GM19099 (cell line): Measurements from ENCODE around the gene C6orf132.

ENCODE experiments used
- POLR2A ChIP-seq: IDR thresholded peaks from 3 replicates; pipeline ENCODE4 v1.6.1; 2011; ENCODE audit warnings: low read depth; ENCODE audit not compliant: insufficient read length; ENCODE audit errors: extremely low read depth

Gene C6orf132

DNA sequence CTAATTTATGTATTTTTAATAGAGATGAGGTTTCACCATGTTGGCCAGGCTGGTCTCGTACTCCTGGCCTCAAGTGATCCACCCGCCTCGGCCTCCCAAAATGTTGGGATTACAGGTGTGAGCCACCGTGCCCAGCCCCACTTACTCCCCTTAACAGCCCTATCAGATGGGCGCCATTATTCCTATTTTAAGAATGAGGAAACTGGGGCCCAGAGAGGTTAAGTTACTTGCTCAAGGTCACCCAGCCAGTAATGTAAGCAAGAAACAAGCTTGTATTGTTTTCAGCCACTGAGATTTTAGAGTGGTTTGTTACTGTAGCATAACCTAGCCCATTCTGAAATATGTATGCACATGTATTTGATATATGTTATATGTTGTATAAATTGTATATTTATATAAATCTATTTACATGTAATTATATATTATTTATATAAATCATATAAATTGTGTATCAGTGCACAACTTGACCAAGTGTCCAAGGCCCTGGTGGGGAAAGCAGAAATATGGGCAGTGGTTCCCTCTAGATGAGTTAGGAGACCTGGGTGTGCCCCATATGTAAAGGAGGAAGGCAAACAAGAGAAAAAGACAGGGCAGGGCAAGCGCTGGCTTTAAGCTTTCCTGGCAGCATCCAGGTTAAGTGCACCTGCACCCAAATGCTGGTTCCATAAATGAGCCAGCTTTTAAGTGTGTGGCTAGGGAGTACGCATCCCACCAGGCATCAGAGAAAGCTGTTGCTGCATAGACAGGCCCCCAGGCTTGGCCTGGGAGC is 29.6 kb upstream of the C6orf132 start:
- TF ChIP-seq POLR2A = no peak

DNA sequence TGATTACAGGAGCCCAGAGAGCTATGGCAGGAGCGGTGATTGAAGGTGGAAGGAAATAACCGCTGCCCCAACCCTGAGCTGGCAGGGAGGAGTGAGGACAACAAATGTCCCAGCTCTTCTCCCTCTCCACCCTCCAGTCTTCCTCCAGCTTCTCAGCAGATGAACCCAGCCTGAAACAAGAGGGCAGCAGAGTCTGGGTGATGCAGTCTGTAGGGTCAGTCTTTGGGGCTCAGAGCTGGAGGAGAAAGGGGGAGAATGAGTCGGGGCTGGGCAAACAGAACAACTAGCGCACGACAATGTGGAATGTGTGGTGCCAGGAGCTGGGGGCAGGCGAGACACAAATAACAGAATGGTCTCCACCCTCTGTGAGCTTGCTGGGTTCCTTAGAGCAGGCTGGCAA is 26.2 kb upstream of the C6orf132 start:
- TF ChIP-seq POLR2A = no peak

DNA sequence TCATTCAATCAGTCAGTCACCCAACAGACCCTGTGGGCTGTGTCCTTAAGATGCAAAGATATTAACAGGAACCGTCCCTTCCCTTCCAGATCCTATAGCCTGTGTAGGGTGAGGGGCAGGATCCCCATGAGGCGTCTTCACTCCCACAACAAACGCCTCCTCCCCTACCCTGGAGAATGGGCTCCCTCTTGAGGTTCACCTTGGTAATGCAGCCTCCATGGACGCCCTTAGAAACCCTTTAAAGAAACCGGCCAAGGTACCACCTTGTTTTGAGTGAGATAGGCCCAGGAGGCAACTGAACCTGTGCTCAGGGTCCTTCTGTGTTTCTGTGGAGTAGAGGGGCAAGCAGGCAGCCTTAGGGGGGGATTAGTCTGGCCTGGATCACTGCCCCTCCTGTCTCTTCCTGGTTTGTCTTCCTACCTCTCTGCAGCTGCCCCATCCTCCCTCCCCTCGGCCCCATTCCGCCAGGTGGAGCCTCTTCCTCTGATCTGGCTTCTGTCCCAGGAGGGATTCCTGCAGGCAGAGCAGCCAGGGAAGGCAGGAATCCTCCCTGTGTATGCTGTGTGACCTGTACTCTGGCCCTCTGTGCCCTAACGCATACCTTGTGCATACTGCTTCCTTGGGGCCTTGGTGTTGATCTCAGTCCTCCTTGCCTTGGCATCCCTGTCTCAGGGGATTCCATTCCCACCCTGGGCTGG is 24.2 kb upstream of the C6orf132 start:
- no peak for TF ChIP-seq POLR2A

DNA sequence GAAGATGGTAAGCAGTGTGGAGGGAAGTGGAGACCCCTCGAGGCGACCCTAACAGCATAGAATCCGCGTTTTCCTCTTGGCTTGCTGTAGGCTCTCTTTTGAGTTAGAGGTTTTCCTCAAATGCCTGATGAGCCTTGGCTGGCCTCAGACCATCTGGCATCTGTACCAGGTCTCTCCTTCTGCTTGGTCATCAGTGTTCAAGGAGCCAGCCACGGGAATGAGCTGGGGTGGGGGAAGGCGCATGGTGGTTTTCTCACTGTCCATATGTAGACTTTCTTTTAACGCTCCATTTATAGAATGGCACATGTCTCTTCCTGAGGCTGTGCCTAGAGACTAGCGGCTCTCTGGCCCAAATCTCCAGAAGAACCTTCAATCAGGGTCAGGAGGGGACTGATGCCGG is 22.6 kb upstream of the C6orf132 start:
- TF ChIP-seq POLR2A = no peak

DNA sequence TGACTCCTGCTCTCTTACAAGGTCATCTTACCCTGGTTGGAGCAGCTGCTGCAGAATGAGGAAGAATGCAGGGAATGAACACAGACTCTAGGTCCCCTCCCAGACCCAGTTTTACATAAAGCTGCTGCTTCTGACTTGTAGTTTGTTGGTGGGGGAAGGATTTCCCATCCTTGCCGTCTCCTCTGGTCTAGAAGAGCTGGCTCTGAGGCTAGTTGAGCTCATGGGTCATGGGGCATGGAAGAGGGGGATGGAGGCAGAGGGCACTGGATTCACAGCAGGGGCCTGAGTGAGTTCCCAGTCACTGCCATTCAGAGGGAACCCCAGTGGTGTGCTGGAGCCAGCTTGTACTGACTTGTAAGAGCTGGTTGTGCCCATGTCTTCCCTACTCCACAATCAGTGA is 21.6 kb upstream of the C6orf132 start:
- no peak for TF ChIP-seq POLR2A

DNA sequence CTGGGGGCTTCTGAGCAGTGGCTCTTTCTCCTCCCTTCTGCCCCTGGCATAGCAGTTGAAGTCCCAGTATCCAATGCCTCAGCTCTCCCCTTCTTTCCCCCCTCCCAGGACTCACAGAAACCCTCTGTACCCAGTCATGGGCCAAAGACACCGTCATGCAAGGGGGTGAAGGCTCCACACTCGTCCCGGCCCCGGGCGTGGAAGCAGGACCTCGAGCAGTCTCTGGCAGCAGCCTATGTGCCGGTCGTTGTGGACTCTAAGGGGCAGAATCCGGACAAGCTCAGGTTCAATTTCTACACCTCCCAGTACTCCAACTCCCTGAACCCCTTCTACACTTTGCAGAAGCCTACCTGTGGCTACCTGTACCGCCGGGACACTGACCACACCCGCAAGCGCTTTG is 20.4 kb upstream of the C6orf132 start:
- no peak for TF ChIP-seq POLR2A

DNA sequence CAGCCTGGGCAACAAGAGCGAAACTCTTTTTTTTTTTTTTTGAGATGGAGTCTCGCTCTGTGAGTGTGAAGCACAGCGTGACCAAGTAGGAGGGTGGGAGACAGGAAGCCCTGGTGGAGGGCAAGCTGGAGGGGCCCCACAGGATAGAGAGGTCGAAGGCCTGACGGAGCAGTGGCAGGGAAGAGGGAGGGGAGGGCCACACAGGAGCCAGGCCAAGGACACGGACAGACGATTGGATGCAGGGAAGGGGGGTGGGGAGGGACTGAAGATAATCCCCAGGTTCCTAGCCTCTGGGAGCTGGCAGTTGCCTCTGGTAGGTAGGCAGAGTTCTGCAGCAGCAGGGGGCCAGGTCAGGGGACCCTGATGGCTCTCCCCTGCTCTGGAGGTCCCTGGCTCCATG is 20.0 kb upstream of the C6orf132 start:
- TF ChIP-seq POLR2A = no peak

DNA sequence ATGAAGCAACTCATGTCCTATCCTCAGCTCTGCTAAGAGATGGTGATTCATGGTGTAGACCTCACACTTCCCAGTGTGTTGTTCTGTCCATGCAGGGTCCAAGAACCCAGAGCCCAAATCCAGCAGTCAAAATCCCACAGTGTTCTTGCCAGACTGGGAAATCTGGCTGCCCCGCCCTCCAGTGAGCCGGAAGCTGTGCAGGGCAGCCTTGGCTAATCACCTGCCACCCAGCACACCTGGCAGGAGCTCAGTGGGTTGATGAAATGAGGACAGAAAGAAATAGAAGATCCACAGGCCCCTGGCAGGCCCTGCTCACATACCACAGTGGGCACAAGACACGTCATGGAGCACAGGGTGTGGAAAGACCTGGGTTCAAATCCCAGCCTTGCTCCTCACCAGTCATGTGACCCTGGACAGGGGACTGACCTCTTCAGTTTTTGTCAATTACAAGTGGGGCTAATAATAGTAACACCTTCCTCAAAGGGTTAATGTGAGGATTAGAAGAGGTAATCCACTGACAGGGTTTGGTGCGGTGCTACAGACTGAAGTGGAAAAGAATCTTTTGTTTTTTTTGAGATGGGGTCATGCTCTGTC is 17.1 kb upstream of the C6orf132 start:
- no peak for TF ChIP-seq POLR2A

DNA sequence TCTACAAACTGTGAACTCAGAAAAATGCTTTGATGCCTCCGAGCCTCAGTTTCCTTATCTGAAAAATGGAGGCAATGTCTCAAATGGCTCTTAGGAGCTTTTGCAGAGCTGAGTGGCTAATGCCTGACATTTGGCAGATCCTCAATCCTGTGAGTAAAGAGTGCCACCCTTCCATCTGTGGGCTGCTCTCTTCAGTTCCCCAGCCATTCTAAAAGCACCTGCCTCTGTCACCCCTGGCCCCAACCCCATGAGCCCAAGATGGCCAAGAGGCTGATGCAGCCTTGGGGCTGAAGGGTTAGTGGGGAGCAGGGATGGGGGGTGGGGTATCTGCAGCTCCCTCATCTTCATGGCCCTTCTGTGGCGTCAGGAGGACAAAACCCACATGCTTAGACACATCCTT is 16.2 kb upstream of the C6orf132 start:
- no peak for TF ChIP-seq POLR2A

DNA sequence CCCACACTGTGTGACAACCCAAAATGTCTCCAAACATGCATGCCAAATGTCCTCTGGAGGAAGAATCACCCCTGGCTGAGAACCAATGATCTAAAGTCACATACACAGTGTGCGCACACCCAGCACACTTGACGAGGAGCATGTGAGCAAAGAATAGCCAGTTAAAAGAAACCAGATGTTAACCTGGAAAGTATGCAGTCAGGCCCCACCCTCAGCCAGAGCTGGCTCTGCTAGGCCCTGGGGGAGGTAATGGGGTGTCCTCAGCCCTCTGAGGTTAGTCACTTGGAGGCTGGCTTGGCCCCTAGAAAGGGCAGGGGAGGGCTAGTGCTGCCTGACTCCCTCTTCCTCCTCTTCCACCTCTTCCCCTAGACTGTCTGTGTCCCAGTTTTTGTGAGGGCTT is 15.6 kb upstream of the C6orf132 start:
- no peak for TF ChIP-seq POLR2A

DNA sequence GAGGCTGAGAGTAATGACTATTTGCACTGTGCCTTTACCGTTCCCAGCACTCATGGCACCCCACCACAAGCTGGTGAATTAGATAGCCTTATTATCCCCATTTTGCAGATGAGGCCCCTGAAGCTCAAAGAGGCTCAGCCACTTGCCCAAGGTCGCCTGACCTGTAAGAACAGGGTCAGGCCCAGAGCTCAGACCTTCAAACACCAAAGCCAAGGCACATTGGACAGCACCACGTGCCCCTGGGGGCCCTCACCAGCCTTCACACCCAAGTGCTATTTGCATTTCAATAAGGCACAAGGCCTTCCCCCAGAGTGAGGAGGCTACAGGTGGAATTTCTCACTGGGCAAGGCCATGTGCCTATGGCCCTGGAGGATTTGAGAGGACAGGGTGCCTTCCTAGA is 14.2 kb upstream of the C6orf132 start:
- no peak for TF ChIP-seq POLR2A

DNA sequence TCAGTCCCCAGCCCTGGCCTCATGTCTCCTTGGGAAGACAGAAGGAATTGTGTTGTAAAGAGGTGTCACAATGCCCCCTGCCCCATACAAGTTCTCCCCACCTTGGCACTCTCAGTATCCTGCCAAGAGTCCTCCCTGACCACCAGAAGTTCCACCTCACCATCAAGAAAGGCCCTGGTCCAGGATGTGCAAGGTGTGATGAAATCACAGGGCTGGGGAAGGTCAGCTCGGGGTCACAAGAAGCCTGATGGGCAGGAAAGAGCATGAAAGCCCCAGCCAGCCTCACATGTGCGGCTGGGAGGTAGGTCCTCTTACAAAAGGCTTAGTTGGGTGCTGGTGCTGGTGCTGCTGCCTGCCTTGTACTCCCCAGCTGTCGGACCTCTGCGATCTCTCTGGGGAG is 12.9 kb upstream of the C6orf132 start:
- TF ChIP-seq POLR2A = no peak

DNA sequence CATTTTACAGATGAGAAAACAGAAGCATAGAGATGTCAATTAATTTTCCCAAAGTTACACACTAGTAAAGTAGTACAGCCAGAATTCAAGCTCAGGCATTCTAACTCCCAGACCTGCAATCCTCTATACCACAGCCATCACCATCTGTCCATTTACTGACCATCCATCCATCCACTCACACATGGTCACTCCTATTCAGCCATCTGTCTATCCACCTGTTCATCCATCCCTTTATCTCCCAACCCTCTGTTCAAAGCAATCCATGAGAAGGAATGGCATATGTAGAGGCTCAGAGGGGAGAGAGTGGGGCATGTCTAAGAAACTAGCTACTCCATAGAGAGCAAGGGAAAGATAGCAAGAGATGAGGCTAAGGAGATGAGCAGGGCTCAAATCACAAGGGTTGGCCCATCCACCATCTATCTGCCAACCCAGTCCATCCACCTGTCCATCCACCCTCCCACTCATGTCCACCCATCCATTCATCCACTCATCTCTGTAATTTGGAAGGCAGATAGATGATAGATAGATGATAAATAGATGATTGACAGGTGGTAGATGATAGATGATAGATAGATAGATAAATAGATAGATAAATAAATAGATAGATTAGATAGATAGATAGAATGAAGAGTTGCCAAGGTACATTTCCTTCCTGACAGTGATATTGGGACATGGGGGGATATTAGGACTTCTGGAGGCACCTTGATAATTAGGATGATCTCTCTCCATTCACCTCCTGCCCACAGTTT is 12.2 kb upstream of the C6orf132 start:
- TF ChIP-seq POLR2A = no peak

DNA sequence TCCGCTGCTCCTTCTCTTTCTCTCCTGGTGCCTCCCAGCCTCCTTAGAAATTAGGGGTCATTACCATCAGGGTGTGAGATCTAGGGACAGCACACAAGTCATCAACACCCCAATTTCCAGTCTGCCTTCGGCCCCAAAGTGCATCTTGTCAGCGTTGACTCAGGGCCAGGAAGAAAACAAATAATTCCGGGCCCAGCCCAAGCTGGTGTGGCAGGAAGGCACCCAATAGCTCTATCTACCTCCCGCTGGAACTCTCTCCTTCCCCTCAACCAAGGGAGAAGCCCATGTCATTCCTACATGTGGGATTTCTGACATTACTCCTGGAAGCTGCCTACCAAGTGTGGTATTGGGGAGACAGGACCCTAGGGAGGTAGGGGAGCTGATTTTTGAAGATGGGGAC is 11.5 kb upstream of the C6orf132 start:
- no peak for TF ChIP-seq POLR2A

DNA sequence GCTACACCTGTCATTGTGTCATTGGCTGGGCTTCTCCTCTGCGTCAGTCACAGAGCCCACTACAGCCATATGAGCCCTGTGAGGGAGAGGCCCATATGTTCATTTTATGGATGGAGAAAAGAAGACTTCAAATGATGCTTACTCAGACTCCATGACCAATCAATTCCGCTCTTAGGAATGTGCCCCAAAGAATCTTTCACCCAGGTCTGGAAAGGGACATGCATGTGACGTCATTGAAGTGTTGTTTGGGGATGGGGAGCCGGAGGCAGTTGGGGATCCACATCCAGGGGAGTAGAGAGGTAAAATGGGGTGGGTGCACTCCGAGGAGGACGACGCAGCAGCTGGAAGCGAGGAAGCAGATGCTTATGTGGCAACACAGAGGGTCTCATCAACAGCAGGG is 9.6 kb upstream of the C6orf132 start:
- TF ChIP-seq POLR2A = no peak
